Measurements from ENCODE around the gene NAT16.
A peak's percentile ranks its signal among the peaks of the same experiment; 100 is the strongest.
"Not testable (repeated sequence)": the region's sequence is repeated elsewhere in the genome, so short reads cannot be mapped to it uniquely, and the experiment has no call there.

Gene NAT16

DNA sequence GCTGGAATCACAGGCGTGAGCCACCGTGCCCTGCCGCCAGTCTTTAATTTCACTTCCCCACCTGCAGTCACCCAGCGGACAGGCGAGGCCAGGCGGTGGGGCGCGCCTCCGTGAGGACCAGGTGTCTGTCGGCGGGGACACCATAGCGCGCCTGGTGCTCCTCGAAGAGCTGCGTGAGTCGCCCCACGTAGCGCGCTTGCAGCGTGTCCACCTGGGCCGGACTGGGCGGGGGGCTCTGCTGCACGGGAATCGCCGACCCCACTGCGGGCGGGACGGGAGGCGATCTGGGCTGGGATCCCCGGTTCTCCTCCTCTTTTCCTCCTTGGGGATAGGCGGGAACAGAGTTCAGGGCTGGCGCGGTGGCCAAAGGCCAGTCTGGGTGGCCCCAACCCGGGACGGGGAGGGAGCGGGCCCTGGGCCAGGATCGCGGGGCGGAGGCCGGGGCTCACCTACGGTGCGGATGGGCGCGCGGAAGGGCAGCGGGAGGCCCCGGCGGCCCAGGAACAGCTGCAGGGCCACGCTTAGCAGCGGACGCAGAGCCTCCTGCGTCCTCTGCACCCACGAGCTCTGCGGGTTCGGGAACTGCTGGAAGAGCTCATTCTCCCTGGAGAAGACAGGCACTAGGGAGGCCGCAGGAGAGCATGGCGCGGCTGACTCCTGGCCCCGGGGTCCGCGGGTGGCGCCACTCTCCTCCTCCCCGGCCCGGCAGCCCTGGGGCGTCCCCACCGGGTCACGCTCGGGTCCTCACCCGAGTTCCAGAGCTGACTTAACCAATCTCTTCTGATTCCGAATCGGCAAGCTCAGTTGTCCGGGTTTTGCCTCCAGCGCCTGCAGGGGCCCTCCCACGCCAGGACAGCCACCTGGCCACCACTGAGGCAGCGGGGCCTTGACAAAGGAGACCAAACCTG, 21.9 kb upstream of the NAT16 start:
- no peak for DNase-seq

DNA sequence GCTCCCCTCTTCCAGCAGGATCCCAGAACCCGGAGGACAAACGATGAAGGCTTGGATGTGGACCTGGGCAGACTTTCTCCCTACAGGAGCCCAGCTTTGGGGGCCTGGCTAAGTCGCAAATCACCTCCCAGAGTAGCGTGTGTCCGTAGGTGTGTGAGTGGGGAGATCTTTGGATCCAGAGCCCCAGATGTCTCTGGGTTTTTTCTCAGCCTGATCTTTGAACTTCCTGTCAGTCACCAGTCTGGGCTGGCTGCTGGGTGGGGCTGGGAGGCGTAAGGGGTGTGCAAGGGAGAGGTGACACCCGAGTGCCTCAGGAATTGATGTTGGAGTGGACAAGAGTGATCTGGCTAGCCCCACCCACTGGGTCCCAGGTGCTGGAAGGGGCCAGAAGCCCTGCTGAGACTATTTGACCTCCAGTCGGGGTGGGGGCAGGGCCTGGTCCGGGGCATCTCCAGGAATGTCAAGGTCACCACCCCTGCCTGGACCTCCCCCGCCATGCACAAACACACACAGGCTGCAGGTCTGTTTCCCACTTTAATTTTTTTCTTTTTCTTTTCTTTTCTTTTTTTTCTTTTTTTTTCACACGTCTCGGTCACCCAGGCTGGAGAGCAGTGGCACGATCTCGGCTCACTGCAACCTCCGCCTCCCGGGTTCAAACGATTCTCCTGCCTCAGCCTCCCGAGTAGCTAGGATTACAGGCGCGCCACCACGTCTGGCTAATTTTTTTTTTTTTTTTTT, 20.9 kb upstream of the NAT16 start, which contains the start of gene MOGAT3:
Gene MOGAT3 (minus strand): TSS at position 175 of the 738 bp plus-strand sequence. CDS start 182 bp downstream, outside the sequence.
- DNase-seq = no peak

DNA sequence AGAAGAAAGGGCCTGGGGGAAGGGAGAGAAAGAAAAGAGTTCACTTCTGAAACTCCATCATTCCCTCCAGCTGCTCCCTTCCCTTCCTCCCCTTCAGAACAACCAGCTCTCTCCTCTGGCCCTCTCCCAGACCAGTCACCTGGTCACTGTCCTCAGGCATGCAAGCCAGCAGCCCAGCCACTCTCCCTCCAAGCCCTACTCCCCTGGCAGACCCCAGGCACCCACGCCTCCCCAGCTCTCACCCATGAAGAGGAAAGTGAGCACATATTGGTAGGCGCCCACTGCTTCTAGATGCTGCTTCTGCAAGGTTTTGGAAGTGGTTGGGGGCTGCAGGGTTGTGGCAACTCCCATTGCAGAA, 20.4 kb upstream of the NAT16 start:
- DNase-seq = no peak

DNA sequence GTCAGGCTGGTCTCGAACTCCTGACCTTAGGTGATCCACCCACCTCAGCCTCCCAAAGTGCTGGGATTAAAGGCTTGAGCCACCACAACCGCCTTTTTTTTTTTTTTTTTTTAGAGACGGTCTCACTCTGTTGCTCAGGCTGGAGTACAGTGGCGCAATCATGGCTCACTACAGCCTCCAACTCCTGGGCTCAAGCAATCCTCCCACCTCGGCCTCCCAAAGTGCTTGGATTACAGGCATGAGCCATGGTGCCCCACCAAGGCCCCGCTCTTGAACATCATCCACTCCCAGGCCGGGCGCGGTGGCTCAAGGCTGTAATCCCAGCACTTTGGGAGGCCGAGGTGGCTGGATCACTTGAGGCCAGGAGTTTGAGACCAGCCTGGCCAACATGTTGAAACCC, 19.4 kb upstream of the NAT16 start:
- not testable (repeated sequence) for DNase-seq

DNA sequence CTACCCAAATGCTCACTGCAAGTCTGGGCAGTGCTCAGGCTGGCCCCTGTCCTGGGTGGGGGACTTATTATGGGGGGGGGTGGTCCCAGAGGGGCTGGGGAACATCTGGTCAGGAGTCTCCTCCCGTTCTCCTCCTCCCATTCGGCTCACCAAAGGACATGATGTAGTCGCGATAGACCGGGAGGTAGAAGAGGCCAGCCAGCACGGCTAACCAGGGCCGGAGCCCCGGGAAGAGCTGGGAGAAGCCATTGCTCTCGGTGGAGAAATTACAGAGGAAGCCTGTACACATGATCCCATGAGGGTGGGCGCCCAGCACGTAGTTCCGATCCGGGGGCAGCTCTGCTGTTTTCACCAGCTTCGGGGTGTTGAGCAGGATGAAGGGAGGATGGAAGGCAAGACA, 18.4 kb upstream of the NAT16 start:
- DNase-seq = no peak

DNA sequence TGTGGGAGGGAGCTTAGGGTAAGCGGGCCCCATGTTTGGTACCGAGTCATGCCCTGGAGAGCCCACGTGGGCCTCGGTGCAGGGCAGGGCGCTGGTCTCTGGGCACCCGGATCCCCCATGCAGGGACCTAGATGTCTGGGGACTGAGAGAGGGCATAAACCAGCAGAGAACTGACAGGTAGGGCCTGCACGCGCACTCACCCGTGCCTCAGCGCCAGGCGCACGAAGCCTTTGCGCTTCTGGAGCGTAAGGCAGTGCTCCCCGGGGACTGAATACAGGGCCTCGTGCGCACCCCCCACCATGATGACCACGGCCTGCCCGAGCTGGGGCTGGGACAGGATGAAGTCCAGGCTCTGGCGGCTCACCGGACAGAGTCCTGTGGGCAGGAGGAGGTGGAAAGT, 17.9 kb upstream of the NAT16 start:
- no peak for DNase-seq

DNA sequence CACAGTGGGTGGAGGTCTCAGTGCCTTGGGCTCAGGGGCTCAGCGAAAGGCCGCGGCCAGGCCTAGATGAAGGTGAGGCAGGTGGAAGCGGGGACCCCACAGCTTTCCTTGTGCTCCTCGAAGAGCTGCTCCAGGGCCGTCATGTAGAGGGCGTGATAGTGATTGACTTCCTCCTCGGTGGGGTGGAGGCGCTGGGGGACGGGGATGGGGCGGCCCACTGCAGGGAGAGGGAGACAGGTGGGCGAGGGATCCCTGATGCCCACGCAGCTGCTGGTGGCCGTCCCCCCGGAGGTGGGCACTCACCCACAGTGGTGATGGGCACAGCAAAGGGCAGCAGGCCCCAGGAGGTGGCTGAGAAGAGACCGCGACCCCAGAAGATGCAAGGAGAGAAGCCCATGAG, 15.8 kb upstream of the NAT16 start:
- DNase-seq = no peak

DNA sequence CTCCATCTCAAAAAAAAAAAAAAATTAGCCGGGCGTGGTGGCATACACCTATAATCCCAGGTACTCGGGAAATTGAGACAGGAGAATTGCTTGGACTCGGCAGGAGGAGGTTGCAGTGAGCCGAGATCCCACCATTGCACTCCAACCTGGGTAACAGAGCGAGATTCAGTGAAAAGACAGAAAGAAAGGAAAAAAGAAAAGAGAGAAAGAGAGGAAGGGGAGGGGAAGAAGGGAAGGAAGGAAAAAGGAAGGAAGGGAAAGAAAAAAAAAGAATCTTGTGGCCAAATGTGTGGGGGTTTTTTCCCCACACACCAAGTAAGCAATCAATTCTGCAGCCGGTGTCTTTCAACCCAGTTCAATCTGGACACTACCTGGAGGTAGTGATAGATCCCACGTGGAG, 9.0 kb upstream of the NAT16 start:
- no peak for DNase-seq

DNA sequence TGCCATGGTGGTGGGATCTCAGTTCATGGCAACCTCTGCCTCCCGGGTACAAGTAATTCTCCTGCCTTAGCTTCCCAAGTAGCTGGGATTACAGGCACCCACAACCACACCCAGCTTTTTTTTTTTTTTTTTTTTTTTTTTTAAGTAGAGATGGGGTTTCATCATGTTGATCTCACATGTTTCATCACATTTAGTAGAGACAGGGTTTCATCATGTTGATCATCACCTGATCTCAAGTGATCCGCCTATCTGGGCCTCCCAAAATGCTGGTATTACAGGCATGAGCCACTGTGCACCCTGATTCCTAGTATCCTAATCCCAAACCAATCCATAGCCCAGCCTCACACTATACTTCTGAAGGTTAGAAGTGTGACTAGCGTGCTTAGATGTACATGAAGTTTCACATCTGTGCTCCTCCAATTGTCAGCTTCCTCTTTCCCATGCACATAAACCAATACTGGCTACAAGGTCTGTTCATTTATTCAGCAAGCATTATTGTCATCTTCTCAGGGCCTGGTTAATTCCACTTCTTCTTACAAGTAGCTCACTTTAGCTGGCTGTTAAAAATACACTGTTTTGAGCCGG, 6.8 kb upstream of the NAT16 start:
- no peak for DNase-seq

DNA sequence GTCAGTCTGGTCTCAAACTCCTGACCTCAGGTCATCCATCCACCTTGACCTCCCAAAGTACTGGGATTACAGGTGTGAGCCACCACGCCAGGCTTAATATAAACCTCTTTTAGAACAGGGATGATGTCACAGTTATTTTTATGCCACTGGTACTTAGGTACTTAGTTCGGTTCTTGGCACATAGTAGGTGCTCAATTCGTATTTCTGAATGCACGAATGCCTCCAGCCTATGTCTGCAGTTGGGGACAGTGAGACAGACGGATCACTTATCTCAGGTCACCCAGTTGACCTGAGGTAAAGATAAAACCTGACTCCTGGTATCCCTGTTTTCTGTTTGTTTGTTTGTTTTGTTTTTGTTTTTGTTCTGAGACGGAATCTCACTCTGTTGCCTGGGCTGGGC, 6.1 kb upstream of the NAT16 start:
- no peak for DNase-seq

DNA sequence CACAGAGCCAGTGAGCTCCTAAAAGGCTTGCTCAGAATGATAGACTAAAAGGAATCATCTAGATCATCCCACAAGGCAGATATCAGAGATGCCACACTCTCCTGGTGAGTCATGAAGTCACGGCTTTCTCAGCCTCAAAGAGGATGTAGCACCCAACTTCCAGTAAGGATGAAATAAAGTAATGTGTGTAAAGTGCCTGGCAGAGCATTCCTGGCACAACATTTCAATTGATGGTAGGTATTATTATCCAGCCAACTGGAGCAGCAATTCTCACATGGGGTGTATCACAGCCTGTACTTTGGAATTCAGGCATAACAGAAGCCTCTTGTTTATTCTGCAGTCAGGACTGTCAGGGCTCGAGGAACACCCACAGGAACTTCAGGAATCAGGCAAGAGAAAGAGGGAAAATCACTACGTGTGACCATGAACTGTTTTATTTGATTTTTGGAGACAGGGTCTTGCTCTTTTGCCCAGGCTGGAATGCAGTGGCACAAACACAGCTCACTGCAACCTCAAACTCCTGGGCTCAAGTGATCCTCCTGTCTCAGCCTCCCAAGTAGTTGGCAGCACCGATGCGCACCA, 5.3 kb upstream of the NAT16 start:
- DNase-seq = no peak

DNA sequence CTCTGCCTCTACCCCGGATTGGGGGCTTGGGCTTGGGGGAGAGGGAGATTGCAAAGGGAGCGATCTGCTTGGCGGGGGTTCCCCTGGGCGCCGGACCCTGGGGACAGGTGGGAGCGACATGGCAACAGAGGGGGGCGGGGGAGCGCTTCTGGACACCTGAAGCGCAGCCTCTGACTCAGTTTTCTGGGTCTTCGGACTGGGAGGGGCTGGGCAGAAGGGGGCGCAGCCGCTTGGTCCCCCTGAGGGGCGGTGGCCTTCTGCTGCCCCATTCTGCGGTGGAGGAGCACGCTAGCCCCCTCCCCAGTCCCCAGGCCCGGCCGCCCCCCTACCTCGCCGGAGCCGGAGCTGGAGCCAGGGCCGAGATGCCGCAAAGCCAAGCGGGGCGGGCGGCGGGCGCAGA, 380 bp downstream of the NAT16 start:
- no peak for DNase-seq

DNA sequence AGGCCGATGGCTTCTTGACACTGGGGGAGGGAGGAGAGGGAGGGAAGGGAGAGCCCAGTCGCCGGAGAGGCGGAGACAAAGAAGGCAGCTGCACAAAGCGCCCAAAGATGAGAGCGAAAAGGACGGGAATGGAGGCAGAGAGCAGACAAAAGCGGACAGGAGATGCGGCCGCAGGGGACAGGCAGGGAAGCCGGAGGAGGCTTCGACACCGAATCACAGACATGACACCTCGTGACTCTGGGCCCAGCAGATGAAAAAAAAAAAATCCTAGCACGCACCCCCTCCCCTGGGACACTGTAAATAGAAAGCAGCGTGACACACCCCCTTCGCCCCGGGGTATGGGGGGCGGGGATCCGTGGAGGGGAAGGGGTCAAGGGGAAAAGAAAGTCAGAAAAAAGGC, 976 bp downstream of the NAT16 start:
- DNase-seq = no peak

DNA sequence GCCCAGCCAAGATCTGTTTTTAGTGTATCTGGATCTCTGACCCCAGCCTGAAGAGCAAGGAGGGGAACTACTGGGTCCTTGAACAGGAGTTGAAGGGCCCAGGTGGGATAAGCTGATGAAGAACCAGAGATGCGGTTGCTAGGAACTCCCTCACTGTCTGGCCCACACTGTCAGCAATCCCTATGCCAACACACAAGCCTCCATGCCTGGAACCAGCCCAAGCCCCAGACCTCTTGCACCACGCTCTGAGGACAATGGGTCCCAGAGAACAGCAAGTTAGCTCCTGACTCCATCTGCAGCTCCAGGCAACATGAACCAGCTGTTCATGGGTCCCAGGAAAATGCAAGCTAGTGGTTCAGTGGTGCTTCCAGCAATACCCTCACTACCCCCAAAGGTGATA, 2.4 kb downstream of the NAT16 start:
- no peak for DNase-seq

DNA sequence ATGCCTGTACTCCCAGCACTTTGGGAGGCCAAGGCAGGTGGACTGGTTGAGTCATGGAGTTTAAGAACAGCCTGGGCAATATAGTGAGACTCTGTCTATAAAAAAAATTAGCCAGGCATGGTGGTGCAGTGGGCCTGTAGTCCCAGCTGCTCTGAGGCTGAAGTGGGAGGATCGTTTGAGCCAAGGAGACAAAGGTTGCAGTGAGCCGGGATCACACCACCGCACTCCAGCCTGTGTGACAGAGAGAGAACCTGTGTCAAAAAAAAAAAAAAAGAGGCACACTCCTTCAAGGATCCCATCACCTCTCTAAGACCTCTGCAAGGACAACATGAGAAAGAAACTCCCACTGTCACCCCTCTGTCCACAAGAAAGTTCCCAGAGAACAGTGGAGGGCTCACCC, 4.4 kb downstream of the NAT16 start:
- no peak for DNase-seq

DNA sequence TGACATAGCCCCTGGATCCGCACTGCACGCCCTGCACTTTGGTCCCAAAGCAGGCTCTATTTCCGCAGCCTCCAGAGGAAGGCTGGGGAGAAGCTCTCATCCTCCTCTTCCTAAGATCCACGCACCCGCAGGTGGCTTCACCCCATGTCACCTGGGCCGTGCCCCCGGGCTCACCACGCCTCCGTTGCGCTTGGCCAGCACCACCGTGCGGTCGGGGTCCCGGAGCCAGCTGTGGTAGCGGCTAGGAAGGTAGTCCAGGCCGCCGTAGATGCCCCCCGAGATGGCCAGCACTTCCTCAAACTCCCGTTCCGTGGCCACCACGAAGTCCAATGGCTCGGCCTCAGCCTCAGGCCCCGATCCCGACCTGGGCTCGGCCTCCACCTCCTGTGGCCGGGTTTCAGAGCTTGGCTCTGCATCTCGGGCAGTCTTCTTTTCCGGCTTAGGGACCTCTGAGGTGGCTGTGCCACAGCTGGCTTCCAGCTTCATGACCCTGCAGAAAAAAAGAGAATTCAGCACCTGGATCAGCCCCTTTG, 5.7 kb downstream of the NAT16 start:
- no peak for DNase-seq

DNA sequence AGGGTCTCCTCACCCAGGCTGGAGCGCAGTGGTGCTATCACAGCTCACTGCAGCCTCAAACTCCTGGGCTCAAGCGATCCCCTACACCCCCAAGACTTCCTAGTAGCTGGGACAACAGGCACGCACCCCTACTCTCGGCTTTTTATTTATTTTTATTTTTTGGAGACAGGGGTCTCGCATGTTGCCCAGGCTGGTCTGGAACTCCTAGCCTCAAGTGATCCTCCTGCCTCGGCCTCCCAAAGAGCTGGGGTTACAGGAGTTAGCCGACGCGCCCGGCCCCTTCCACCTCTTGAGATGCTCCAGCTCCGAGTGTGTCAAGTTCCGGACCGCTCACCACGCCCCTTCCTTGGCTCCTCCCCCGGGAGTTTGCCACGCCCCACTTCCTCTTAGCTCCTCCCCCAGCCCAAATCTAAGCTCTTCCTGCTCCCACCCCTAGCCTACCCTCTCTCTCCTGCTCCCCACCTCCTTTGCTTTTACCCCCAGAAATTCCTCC, 6.3 kb downstream of the NAT16 start:
- DNase-seq = peak in 3 of 4 experiments; percentile 33 to 52 (median 46)

DNA sequence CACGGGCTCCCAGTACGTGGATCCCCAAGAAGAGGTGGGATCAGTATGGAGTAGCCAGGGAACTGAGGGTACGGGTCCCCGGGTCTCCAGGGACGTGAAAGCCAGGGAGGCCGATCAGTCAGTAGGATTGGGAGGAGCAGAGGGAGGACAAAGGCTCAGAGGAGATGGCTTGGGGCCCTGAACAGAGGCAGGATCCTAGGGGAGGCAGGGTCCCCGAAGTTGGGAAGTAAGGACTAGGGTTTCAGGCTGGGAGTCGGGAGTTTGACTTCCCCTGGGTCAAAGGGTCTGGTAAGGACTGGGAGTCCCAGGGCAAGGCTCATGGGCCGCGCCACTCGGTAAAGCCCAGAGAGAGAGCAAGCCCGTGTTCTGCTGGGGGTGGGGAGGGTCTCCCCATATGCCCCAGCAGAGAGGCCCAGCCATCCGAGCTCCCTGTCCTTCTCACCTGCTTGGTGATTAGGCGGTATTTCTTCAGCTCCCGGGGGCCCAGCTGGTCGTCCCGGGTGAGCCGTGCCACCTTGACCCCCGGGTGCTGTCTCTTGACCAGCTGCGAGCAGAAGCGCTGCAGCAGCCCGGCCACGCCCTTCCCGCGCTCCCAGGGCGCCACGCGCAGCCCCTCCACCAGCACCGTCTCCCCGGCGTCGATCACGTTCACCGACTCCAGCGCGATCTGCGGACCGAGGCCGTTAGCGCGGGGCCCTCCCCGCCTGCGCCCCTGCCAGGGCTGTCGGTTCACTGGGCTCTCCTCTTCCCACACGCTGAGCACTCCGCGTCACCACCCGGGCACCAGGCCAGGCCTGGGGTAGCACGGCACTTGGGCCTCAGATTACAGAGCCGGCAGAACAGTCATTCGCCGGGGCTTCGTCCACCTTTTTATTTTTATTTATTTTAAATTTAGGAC, 7.0 kb downstream of the NAT16 start:
- DNase-seq = no peak

DNA sequence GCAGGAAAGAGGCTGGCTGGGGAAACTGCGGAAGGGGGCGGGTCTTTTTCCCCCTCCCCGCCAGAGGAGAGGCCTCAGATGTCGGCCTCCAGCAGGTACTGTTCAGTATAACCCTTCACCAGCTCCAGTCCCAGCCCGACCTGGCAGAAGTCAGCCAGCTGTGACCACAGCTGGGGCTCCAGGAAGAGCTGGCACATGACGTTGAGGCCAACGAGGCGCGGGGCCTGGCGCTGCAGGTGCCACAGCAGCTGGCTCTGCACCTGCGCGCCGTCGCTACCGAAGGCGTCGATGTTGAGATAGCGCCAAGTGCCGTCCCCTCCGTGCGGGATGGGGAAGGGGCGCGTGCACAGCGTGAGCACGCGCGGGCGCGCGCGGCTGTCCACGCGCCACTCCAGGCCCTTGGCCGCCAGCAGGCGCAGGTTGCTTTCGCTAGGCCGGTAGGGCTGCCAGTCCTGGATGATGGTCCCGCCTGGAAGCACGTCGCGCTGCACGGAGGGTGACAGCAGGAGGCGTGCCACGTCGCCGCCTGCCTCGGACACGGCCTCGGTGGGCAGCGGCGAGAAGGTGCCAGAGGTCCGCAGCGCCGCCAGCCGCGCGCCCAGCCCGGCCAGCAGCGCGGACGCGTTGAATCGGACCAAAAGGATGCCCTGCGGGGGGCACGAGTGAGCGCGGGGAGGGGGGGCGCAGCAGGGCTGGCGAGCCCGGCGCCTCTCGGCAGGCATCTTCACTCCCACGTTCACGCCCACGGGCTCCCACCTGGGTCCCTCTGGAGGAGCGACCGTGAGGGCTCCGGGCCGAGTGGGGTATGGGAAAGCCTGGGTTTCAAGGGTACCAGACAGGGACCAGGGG, 7.9 kb downstream of the NAT16 start:
- no peak for DNase-seq

DNA sequence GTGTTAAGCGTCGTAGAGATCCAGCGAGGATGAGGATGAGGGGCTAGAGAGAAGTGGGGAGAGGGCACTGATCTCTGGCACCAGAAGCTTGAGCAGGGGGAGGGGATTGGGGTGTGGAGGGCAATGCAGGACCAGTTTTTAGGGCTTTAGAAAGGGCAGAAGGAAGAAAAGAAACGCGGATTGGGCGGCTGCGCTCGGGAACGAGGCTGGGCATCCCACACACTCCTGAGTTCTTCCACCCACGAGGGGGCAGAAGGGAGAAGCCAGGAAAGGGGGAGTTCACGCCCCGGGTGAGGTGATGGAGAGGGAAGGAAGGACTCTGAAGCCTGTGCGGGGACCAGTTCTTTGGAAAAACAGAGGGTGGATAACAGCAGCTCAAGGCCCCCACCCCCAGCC, 8.7 kb downstream of the NAT16 start:
- DNase-seq = no peak

All from activated naive CD4-positive, alpha-beta T cell (primary cell).